Cardiac muscle cell (in vitro differentiated cells and primary cell): Measurements from ENCODE around the gene SOX2. TPM values are rescaled to one million over a fixed set of nuclear protein-coding genes. Genes with fewer than 3 reads are reported as not detected.

ENCODE experiments used
- DNase-seq, 2 donors: peaks; one replicate each; pipeline versions ENCODE4 v3.0.0 to v3.0.0-alpha.2; 2010 to 2017; ENCODE audit warnings: low read depth in 1 of 2, low spot score in 1 of 2
- H3K27ac ChIP-seq: fragments of 200-600 bp; sonication (generic); 2 replicates; pipeline ENCODE4 v1.5.1; 2016
- H3K27me3 ChIP-seq: fragments of 200-600 bp; sonication (generic); 2 replicates; pipeline ENCODE4 v1.6.0; 2016; ENCODE audit warnings: control low read depth
- H3K36me3 ChIP-seq: fragments of 200-600 bp; sonication (generic); 2 replicates; pipeline ENCODE4 v1.5.1; 2016; ENCODE audit warnings: control low read depth
- H3K4me1 ChIP-seq: fragments of 200-600 bp; sonication (generic); 2 replicates; pipeline ENCODE4 v1.8.1; 2017; ENCODE audit warnings: low read depth, mild to moderate bottlenecking, mixed run types
- H3K4me3 ChIP-seq: fragments of 200-600 bp; sonication (generic); 2 replicates; pipeline ENCODE4 v1.5.1; 2016; ENCODE audit warnings: mild to moderate bottlenecking
- H3K9me3 ChIP-seq: fragments of 200-600 bp; sonication (generic); 2 replicates; pipeline ENCODE4 v1.5.1; 2017; ENCODE audit warnings: low read depth, mild to moderate bottlenecking, control low read depth
- polyA plus RNA-seq: library from polyadenylated mRNA; unstranded; fragments of >200 nt; fragmentation: Nextera tagmentation; extraction: Ambion mirVana; gene quantifications from 2 replicates; pipeline ENCODE4 v1.2.1, GENCODE V29; 2016
- total RNA-seq: library from RNA; depleted of rRNA; stranded (reverse); fragments of >200 nt; gene quantifications from 2 replicates; pipeline ENCODE4 v1.2.3, GENCODE V29; 2016
- TF ChIP-seq, protein P1 (sequence below): IDR thresholded peaks from 2 replicates; pipeline ENCODE4 v1.5.1; 2012; ENCODE audit warnings: low read depth, mild to moderate bottlenecking, low read length

SOX2 gene
- total RNA-seq, result 0.18 TPM in 1 of 2 replicates, not detected in the other
- not detected in 2 replicates for polyA plus RNA-seq

DNA sequence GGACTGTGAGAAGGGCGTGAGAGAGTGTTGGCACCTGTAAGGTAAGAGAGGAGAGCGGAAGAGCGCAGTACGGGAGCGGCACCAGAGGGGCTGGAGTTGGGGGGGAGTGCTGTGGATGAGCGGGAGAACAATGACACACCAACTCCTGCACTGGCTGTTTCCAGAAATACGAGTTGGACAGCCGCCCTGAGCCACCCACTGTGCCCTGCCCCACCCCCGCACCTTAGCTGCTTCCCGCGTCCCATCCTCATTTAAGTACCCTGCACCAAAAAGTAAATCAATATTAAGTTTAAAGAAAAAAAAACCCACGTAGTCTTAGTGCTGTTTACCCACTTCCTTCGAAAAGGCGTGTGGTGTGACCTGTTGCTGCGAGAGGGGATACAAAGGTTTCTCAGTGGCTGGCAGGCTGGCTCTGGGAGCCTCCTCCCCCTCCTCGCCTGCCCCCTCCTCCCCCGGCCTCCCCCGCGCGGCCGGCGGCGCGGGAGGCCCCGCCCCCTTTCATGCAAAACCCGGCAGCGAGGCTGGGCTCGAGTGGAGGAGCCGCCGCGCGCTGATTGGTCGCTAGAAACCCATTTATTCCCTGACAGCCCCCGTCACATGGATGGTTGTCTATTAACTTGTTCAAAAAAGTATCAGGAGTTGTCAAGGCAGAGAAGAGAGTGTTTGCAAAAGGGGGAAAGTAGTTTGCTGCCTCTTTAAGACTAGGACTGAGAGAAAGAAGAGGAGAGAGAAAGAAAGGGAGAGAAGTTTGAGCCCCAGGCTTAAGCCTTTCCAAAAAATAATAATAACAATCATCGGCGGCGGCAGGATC, at the start of gene SOX2:
SOX2 (plus strand) TSS at position 601 of the 811 bp plus-strand sequence. CDS start 436 bp downstream, outside the sequence.
- H3K27me3 ChIP-seq, result peaks cover 98% of the 10 kb centered on the region

DNA sequence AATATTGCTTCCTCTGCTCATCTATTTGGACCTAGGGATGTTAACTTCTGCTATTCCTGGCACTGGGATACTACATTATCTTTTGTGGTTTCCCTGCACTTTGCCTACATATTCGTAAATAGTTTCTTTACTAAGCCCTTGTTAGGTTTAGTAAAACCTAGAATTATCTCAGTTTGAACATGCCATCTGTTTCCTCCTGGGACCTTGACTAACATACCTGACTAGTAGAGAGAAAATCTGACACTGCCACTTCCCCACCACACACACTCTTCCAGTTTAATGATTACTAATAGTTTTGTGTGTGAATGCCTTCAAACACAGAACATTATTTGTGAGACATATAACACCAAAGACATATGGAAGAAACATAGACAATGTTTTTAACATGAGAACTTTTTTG, 28.2 kb upstream of the SOX2 start:
- TF ChIP-seq, protein P1, sequence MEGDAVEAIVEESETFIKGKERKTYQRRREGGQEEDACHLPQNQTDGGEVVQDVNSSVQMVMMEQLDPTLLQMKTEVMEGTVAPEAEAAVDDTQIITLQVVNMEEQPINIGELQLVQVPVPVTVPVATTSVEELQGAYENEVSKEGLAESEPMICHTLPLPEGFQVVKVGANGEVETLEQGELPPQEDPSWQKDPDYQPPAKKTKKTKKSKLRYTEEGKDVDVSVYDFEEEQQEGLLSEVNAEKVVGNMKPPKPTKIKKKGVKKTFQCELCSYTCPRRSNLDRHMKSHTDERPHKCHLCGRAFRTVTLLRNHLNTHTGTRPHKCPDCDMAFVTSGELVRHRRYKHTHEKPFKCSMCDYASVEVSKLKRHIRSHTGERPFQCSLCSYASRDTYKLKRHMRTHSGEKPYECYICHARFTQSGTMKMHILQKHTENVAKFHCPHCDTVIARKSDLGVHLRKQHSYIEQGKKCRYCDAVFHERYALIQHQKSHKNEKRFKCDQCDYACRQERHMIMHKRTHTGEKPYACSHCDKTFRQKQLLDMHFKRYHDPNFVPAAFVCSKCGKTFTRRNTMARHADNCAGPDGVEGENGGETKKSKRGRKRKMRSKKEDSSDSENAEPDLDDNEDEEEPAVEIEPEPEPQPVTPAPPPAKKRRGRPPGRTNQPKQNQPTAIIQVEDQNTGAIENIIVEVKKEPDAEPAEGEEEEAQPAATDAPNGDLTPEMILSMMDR, result no peak
- DNase-seq, result no peak

More for the DNA sequence above, at the start of gene SOX2:
- no peaks in the 10 kb centered on the region for H3K36me3 ChIP-seq
- H3K4me3 ChIP-seq, result peak within 1 kb of the TSS; percentile 30
- H3K9me3 ChIP-seq, result no peaks in the 10 kb centered on the region
- no peaks in the 10 kb centered on the region for H3K4me1 ChIP-seq
- H3K27ac ChIP-seq, result no peak within 1 kb of the TSS
- TF ChIP-seq, protein P1, result no peak
- peak; percentile 42 to 86 for DNase-seq

DNA sequence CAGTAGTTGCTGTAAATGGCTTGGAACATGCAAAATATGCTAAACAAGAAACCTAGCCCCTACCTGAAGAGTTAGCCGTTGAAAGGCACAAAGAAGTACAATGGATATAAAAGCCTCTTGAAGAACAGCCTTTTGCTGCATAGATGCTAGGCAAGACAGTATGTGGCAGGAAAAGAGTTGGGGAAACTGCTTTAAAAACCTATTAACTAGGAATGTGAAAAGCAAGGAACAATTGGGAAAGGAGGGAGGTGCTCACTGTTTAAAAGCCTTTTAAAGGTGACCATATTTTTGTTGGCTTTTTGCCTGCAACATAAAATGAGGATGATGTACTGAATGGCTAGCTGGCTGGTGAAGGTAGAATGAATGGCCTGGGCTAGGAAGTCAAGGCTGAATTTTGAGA, 24.5 kb upstream of the SOX2 start:
- Histone ChIP-seq H3K27me3 (peaks cover 10% of the 10 kb centered on the region), H3K36me3 (no peaks in the 10 kb centered on the region), H3K4me1 (no peaks in the 10 kb centered on the region), H3K4me3 (no peak overlapping the region), H3K9me3 (no peaks in the 10 kb centered on the region), H3K27ac (no peak overlapping the region)
- no peak for DNase-seq
- TF ChIP-seq, protein P1, result no peak

More for the DNA sequence above, 28.2 kb upstream of the SOX2 start:
- no peaks in the 10 kb centered on the region for H3K9me3 ChIP-seq
- H3K36me3 ChIP-seq, result no peaks in the 10 kb centered on the region
- H3K4me1 ChIP-seq, result no peaks in the 10 kb centered on the region
- no peak overlapping the region for H3K4me3 ChIP-seq
- no peak overlapping the region for H3K27ac ChIP-seq
- H3K27me3 ChIP-seq, result no peaks in the 10 kb centered on the region

DNA sequence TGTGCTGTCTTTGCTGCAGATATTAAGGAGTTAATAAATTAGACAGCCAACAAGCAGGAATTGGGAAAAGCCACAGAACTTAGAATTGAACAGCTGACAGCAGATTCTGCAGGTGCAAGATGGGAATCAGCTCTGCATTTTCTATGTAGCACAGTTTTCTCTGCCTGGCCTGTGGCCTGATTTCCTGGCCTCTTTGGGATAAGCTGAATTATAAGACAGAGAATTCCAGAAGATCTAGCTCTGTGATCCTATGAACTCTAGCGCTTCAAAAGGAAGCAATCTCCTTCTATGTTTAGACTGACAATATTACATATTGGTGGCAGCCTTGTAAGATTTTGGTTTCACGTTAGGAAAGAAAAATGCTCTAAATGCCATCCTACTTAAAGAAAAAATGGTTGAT, 24.0 kb upstream of the SOX2 start:
- Histone ChIP-seq H3K4me3 (no peak overlapping the region), H3K36me3 (no peaks in the 10 kb centered on the region), H3K27ac (no peak overlapping the region), H3K4me1 (no peaks in the 10 kb centered on the region), H3K9me3 (no peaks in the 10 kb centered on the region), H3K27me3 (peaks cover 15% of the 10 kb centered on the region)
- TF ChIP-seq, protein P1, result no peak
- DNase-seq, result no peak

DNA sequence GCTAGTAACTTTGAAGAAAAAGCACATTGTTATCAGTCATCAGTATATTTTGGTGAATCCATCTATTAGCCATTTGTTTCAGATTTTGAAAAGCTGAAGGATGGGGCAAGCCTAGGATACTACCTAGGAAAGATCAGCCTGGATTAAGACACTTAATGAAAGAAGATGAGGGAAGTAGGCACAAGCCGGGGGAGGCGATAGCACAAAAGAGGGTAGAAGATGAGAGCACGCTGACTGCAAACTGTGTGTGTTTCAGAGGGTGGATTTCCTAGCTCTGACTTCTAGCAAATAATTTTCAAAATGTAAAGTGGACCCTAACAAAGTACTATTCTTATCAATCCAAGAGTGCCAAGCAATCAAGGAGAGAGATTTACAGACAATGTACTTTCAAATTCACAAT, 22.2 kb upstream of the SOX2 start:
- H3K4me1 ChIP-seq, result no peaks in the 10 kb centered on the region
- no peak overlapping the region for H3K4me3 ChIP-seq
- no peak for DNase-seq

More for the DNA sequence above, 22.2 kb upstream of the SOX2 start:
- H3K9me3 ChIP-seq, result no peaks in the 10 kb centered on the region
- H3K36me3 ChIP-seq, result no peaks in the 10 kb centered on the region
- H3K27ac ChIP-seq, result no peak overlapping the region
- TF ChIP-seq, protein P1, result no peak
- peaks cover 32% of the 10 kb centered on the region for H3K27me3 ChIP-seq
